BLaER1 treated with 17β-estradiol and CSF1 and Interleukin-3, amounts not matched to agents 10 nM and 100 nM (cell line): Measurements from ENCODE around the gene HNRNPAB.
"Not testable (repeated sequence)": the region's sequence is repeated elsewhere in the genome, so short reads cannot be mapped to it uniquely, and the experiment has no call there.

Source experiments
- H3K27ac ChIP-seq, 11 experiments: shearing (Covaris generic); formaldehyde crosslinking; 2 replicates each; pipeline ENCODE4 v1.8.1; 2022
- H3K27me3 ChIP-seq, 11 experiments: shearing (Covaris generic); formaldehyde crosslinking; 2 replicates each; pipeline ENCODE4 v1.8.1; 2022
- H3K36me3 ChIP-seq, 11 experiments: shearing (Covaris generic); formaldehyde crosslinking; 2 replicates each; pipeline ENCODE4 v1.8.1; 2022
- H3K4me1 ChIP-seq, 10 experiments: shearing (Covaris generic); formaldehyde crosslinking; 2 replicates each; pipeline ENCODE4 v1.8.1; 2022
- H3K4me2 ChIP-seq, 11 experiments: shearing (Covaris generic); formaldehyde crosslinking; 2 replicates each; pipeline ENCODE4 v1.8.1; 2022
- H3K4me3 ChIP-seq, 10 experiments: shearing (Covaris generic); formaldehyde crosslinking; 2 replicates each; pipeline ENCODE4 v1.8.1; 2022
- H3K9ac ChIP-seq, 11 experiments: shearing (Covaris generic); formaldehyde crosslinking; 2 replicates each; pipeline ENCODE4 v1.8.1; 2022
- H3K9me3 ChIP-seq, 11 experiments: shearing (Covaris generic); formaldehyde crosslinking; replicated peaks in 1 of 11; 2 replicates each; pipeline ENCODE4 v1.8.1; 2022
- H4K20me1 ChIP-seq, 11 experiments: shearing (Covaris generic); formaldehyde crosslinking; 2 replicates each; pipeline ENCODE4 v1.8.1; 2022
- Cebpa-rat ChIP-seq, 11 experiments: shearing (Covaris generic); IDR thresholded peaks; 2 replicates each; pipeline ENCODE4 v1.8.1; 2022

The HNRNPAB gene

DNA sequence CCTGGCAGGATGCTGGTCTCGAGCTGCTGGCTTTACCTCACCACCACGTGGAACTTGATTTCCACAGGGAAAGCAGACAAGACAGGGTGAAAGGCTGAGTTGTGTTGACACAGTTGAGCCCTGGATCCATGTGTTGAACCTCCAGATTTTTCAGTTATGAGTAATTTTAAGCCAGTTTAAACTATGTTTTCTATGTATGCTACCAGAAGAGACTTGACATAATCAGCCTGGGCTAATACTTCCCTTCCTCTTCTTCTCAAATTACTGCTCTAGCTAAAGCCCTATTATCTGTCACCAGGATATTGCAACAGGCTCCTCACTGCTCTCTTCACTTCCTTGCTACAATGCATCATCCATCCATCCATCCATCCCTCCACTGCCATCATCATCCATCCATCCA is 40.2 kb downstream of the HNRNPAB start:
- Histone ChIP-seq H3K9ac (no peak overlapping the region; a peak in 1 of 22 replicates), H3K4me3 (no peak overlapping the region), H3K27ac (peak overlapping the region in 1 of 11 experiments; percentile 15; a peak in 1 of 22 replicates), H3K9me3 (no peaks in the 10 kb centered on the region), H3K36me3 (no peaks in the 10 kb centered on the region), H3K4me2 (peak overlapping the region in 8 of 11 experiments; percentile 11 to 98 (median 86); a peak in 14 of 22 replicates), H4K20me1 (peaks cover 0 to 10% (median 0%) of the 10 kb centered on the region in 11 experiments; a peak in 1 of 22 replicates), H3K4me1 (peaks cover 72 to 92% (median 87%) of the 10 kb centered on the region in 10 experiments), H3K27me3 (no peaks in the 10 kb centered on the region)
- no peak for TF ChIP-seq Cebpa-rat (IDR thresholded peaks at IDR 0.05)

DNA sequence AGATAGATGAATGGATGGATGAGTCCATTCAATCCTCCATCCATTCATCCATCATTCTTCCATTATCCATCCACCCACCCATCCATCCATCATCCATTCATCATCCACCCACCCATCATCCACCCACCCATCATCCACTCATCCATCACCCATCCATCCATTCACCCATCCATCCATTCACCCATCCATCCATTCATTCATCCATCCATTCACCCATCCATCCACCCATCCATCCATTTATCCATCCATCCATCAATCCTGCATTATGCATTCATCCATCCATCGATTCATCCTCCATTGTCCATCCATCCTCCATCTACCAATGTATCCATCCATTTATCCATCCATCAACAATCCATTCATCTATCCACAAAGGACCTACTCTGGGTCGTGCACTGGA is 41.1 kb downstream of the HNRNPAB start:
- no peaks in the 10 kb centered on the region for H3K36me3 ChIP-seq
- peaks cover 72 to 93% (median 87%) of the 10 kb centered on the region in 10 experiments for H3K4me1 ChIP-seq
- H3K27ac ChIP-seq: no peak overlapping the region
- TF ChIP-seq Cebpa-rat (IDR thresholded peaks at IDR 0.05): no peak
- H3K4me2 ChIP-seq: no peak overlapping the region
- H3K4me3 ChIP-seq: no peak overlapping the region
- no peak overlapping the region for H3K9ac ChIP-seq
- peaks cover 0 to 6% (median 0%) of the 10 kb centered on the region in 11 experiments; a peak in 1 of 22 replicates for H4K20me1 ChIP-seq
- no peaks in the 10 kb centered on the region for H3K27me3 ChIP-seq
- no peaks in the 10 kb centered on the region for H3K9me3 ChIP-seq

DNA sequence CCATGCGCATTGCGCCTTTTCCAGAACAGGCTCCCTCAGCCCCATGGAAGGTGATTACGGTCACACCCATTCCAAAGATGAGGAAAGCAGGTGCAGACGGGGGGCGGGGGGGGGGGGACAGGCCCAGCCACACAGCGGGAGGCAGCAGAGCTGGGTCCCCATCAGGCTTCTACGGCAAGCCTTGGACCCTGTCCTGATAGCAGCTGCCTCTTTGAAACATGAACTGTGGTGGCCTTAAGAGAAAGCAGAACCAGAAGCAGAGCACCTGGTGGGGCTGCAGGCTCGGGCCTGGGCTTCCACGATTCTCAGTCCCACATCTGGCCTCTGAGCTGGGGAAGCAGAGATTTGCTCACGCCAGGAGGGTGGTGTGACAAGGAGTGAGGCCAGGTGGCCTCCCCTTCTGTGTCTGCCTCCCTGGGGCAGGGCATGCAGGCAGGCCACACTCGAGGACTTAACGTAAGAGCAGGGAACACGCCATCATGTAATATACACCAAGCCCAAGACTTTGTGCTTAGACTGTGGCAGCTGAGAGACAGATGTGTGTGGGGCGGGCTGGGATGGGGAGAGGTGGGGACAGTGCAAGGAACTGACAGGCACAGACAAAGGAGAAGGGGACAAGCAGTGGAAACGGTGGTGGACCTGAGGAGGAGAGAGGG is 42.4 kb downstream of the HNRNPAB start:
- Histone ChIP-seq H3K4me1 (peaks cover 65 to 93% (median 87%) of the 10 kb centered on the region in 10 experiments), H3K27me3 (no peaks in the 10 kb centered on the region), H3K9me3 (no peaks in the 10 kb centered on the region), H3K27ac (peak overlapping the region in 1 of 11 experiments; percentile 35; a peak in 2 of 22 replicates), H4K20me1 (no peaks in the 10 kb centered on the region), H3K36me3 (no peaks in the 10 kb centered on the region), H3K4me3 (no peak overlapping the region), H3K4me2 (peak overlapping the region in 10 of 11 experiments; percentile 57 to 88 (median 82); a peak in 17 of 22 replicates), H3K9ac (no peak overlapping the region; a peak in 1 of 22 replicates)
- TF ChIP-seq Cebpa-rat (IDR thresholded peaks at IDR 0.05): no peak

DNA sequence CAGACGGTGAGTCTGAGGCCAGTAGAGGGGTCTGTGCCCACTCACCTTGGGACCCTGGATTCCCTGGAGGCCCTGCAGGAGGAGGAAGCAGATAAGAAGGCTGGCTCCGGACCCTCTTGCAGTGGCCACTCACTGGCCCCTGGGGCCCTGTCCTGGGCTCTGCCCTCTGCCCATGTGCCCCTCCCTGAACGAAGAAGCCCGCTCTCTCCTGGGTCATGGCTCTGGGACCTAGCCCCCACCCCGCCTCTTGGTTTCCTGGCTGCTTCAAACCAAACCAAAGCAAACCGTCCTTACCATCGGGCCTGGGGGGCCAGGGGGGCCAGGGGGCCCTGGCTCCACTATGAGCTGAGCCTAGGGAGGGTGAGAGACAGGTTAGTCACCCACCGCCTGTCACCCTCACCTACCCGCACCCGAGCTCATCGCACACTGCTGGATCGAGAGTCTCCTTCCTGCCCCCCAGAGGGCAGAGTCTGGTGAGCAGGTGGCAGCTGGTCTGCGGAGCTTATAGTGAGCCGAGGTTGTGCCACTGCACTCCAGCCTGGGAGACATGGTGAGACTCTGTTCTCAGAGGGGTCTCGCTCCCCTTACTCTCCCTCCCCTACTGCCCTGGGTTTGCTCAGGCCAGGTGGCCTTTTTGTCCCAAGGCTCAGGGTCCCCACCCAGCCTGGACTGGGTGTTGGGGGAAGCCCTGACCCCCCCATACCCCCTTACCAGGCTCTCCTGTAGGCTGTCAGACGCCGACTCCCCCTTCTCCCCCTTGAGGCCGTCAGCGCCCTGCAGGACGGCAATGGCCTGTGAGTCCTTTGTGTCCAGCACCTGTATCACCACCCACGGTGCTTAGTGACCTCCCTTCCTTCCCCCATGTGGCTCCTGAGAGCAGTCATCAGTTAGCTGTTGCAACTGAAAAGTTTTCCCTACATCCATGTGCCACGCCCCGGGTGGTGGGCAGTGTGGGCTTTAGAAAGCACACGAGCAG is 43.4 kb downstream of the HNRNPAB start:
- H3K9ac ChIP-seq: peak overlapping the region in 2 of 11 experiments; percentile 4 to 29; a peak in 2 of 22 replicates
- H3K9me3 ChIP-seq: no peaks in the 10 kb centered on the region
- H3K27ac ChIP-seq: peak overlapping the region in 2 of 11 experiments; percentile 18 to 35; a peak in 3 of 22 replicates
- H3K4me2 ChIP-seq: peak overlapping the region; percentile 56 to 88 (median 81)
- H3K36me3 ChIP-seq: no peaks in the 10 kb centered on the region
- peaks cover 62 to 93% (median 87%) of the 10 kb centered on the region in 10 experiments for H3K4me1 ChIP-seq
- no peaks in the 10 kb centered on the region for H3K27me3 ChIP-seq
- H3K4me3 ChIP-seq: no peak overlapping the region
- no peak for TF ChIP-seq Cebpa-rat (IDR thresholded peaks at IDR 0.05)
- no peaks in the 10 kb centered on the region for H4K20me1 ChIP-seq

DNA sequence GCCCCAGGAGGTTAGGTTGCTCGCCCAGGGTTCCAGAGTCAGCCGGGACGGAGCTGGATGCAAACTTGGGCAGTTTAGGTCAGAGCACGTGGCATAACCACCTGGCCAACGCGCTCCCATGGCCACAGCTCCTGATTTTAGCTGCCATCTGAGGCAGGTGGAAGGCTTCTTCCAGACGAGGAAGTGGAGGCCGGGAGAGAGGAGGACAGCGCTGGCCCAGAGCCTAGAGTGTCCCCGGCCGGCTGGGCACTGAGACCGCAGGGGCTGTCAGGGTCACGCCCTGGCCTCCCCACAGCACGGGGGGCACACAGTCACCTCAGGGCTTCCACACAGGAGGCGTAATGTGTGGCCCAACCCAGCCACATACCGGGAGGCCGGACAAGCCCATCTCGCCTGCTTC is 44.4 kb downstream of the HNRNPAB start:
- Histone ChIP-seq H3K27ac (peak overlapping the region in 3 of 11 experiments; percentile 4 to 28 (median 21); a peak in 1 of 22 replicates), H3K4me1 (peaks cover 55 to 91% (median 86%) of the 10 kb centered on the region in 10 experiments), H3K27me3 (no peaks in the 10 kb centered on the region), H3K9ac (peak overlapping the region in 3 of 11 experiments; percentile 11 to 38 (median 14); a peak in 2 of 22 replicates), H3K9me3 (no peaks in the 10 kb centered on the region), H4K20me1 (no peaks in the 10 kb centered on the region), H3K4me2 (peak overlapping the region; percentile 56 to 88 (median 81)), H3K36me3 (no peaks in the 10 kb centered on the region), H3K4me3 (no peak overlapping the region; a peak in 1 of 20 replicates)
- no peak for TF ChIP-seq Cebpa-rat (IDR thresholded peaks at IDR 0.05)

DNA sequence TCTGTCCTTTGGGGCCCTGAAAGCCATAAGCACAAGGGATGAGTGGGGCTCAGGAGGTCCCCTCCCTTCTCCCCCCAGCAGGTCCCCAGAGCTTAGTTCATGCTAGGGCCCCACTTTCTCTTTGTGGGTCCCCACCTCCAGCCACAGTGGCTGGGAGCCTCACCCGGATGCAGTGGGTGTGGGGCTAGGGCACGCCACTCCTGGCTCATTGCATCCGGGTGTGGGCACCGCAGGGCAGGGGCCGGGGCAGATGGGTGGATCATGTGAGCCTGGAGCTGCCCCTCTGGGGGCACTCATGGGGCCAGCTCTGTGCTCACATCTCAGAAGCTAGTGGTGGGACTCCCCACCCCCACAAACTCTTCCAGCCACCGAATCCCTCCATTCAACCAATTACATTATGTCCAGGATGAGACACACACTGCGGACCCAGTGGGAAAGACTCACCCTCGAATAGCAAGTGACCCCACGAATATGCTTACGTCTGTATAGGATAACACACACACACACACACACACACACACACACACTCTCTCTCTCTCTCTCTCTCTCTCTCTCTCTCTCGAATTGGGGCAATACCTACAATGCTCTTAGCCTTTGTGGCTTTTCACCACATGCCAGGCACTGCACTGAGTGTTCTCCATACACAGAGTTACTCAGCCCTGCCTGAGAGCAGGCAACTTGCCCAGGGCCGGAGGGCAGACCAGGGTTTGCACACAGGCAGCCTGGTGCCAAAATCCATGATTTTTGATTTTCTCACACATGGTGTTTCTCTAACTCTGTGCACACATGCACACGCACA is 45.1 kb downstream of the HNRNPAB start:
- Histone ChIP-seq H3K4me2 (peak overlapping the region; percentile 56 to 88 (median 81)), H3K36me3 (no peaks in the 10 kb centered on the region), H3K9ac (peak overlapping the region in 3 of 11 experiments; percentile 11 to 38 (median 14); a peak in 2 of 22 replicates), H3K27me3 (no peaks in the 10 kb centered on the region), H3K4me1 (peaks cover 52 to 91% (median 87%) of the 10 kb centered on the region in 10 experiments), H3K9me3 (no peaks in the 10 kb centered on the region), H3K27ac (peak overlapping the region in 3 of 11 experiments; percentile 4 to 28 (median 21); a peak in 1 of 22 replicates), H3K4me3 (no peak overlapping the region; a peak in 1 of 20 replicates), H4K20me1 (no peaks in the 10 kb centered on the region)
- TF ChIP-seq Cebpa-rat (IDR thresholded peaks at IDR 0.05): no peak

DNA sequence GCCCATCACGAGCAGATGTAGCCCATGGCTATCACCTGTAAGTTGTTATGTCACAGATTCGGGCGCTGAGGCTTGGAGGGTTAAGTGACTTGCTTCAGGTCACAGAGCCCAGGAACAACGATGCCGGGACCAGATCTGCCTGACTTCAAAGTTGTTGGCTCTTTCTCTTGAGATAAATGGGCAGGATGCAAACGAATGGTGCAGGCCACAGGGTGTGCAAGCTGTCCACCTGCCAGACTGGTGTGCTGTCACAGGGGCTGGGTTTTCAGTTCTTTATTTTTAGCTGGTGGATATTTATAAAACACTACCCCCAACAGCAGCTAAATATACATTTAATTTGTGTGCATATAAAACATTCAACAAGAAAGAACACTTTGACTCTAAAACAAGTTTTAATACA is 45.9 kb downstream of the HNRNPAB start:
- Histone ChIP-seq H4K20me1 (no peaks in the 10 kb centered on the region), H3K4me2 (peak overlapping the region; percentile 9 to 88 (median 81); a peak in 21 of 22 replicates), H3K27me3 (no peaks in the 10 kb centered on the region), H3K9ac (peak overlapping the region in 1 of 11 experiments; percentile 18; a peak in 2 of 22 replicates), H3K36me3 (no peaks in the 10 kb centered on the region), H3K9me3 (no peaks in the 10 kb centered on the region), H3K4me1 (peaks cover 56 to 94% (median 93%) of the 10 kb centered on the region in 10 experiments), H3K27ac (peak overlapping the region in 1 of 11 experiments; percentile 20; a peak in 1 of 22 replicates), H3K4me3 (no peak overlapping the region)
- no peak for TF ChIP-seq Cebpa-rat (IDR thresholded peaks at IDR 0.05)

DNA sequence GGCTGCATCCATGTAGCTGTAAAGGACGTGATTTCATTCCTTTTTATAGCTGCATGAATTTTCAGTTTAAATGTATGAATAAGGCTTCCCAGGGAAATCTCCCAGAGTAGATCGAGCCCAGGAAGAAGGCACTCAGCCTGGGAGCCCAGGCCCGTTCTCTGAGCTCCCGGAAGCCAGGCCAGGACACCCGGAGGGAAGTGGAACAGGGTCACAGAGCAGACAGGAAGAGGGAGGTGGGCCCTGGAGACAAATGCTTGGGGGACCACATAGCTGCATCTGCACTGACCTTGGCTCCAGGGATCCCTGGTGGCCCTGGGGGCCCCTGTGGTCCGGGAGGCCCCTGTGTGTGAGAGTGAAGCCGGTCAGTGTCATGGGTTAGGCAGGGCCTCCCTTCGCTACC is 47.9 kb downstream of the HNRNPAB start:
- H3K9me3 ChIP-seq: no peaks in the 10 kb centered on the region
- no peaks in the 10 kb centered on the region for H4K20me1 ChIP-seq
- H3K4me2 ChIP-seq: peak overlapping the region; percentile 61 to 93 (median 85)
- no peak for TF ChIP-seq Cebpa-rat (IDR thresholded peaks at IDR 0.05)
- H3K4me3 ChIP-seq: peak overlapping the region in 4 of 10 experiments; percentile 6 to 23 (median 15); a peak in 4 of 20 replicates
- peaks cover 55 to 100% (median 98%) of the 10 kb centered on the region in 10 experiments for H3K4me1 ChIP-seq
- H3K36me3 ChIP-seq: no peaks in the 10 kb centered on the region
- H3K9ac ChIP-seq: peak overlapping the region; percentile 14 to 54 (median 44); a peak in 16 of 22 replicates
- H3K27ac ChIP-seq: peak overlapping the region; percentile 7 to 67 (median 60); a peak in 19 of 22 replicates
- no peaks in the 10 kb centered on the region for H3K27me3 ChIP-seq

DNA sequence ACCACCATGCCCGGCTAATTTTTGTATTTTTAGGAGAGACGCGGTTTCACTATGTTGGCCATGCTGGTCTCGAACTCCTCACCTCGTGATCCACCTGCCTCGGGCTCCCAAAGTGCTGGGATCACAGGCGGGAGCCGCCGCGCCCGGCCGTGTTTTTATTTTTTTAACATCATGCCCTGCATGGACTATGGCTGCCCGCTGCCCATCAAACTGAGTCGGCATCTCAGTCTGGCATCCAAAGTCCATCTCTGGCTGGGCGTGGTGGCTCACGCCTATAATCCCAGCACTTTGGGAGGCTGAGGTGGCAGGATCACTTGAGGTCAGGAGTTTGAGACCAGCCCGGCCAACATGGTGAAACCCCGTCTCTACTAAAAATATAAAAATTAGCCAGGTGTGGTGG is 49.3 kb downstream of the HNRNPAB start:
- not testable (repeated sequence) for H3K27me3 ChIP-seq, H3K9me3 ChIP-seq, H4K20me1 ChIP-seq, H3K27ac ChIP-seq, H3K9ac ChIP-seq, H3K36me3 ChIP-seq, H3K4me3 ChIP-seq
- peaks cover 42 to 94% (median 91%) of the 10 kb centered on the region in 10 experiments for H3K4me1 ChIP-seq
- peak overlapping the region in 8 of 11 experiments; percentile 61 to 89 (median 86); a peak in 11 of 22 replicates for H3K4me2 ChIP-seq
